ENCODE results near the gene MCF2L2. TPM values are rescaled to one million over a fixed set of nuclear protein-coding genes. Genes with fewer than 3 reads are reported as not detected.

MCF2L2 gene
- total and polyA plus RNA-seq, 2 of the 13 experiments (the other 11 are each of a cell fraction or from before 2014, with no cell fraction given): not detected

GRCh38 chr3:183369117-183369516 lies 59.3 kb downstream of the MCF2L2 start:
- H3K36me3 ChIP-seq (replicated peaks in 1 of 2; ENCODE audit: control insufficient read depth in 1 of 2, insufficient read depth in 2 of 2, low read length in 2 of 2): no peaks in the 10 kb centered on the region
- peaks cover 0 to 18% of the 10 kb centered on the region in 2 experiments; a peak in 4 of 5 replicates for H3K27me3 ChIP-seq (ENCODE audit: control insufficient read depth in 1 of 2, insufficient read depth in 2 of 2, low read length in 2 of 2)
- ChIA-PET CTCF (ENCODE audit: low intra/inter-chr PET ratio, low total read pairs) (no interaction called here), POLR2A (no interaction called here)
- H3K4me1 ChIP-seq (ENCODE audit: insufficient read depth, low read length): no peaks in the 10 kb centered on the region
- no peaks in the 10 kb centered on the region for H3K9me3 ChIP-seq (ENCODE audit: low read length)
- no peak overlapping the region for H3K4me3 ChIP-seq (replicated peaks in 1 of 3; ENCODE audit: insufficient read depth in 1 of 3, low read depth in 2 of 3, low read length in 3 of 3)
- TF ChIP-seq E2F1 (CRISPR knock-in tag; IDR thresholded peaks at IDR 0.05) (no peak), ZNF607 (CRISPR knock-in tag; IDR thresholded peaks at IDR 0.05; ENCODE audit: borderline replicate concordance) (no peak)
- no peak overlapping the region for H3K27ac ChIP-seq (ENCODE audit: extremely low read length, insufficient read depth, low read length)
- ATAC-seq (no peak), DNase-seq (ENCODE audit: low spot score) (no peak), FAIRE-seq (no peak)
- H3K4me2 ChIP-seq (ENCODE audit: low read depth, low read length): no peak overlapping the region
- no peaks in the 10 kb centered on the region for H3K79me2 ChIP-seq (ENCODE audit: insufficient read depth, low read length)
- H3K9ac ChIP-seq (ENCODE audit: insufficient read depth, low read depth, low read length): no peak overlapping the region
- no peaks in the 10 kb centered on the region for H4K20me1 ChIP-seq (ENCODE audit: insufficient read depth, low read length)
- no TSS peak for BruUV-seq (replicated peaks)
- 22% methylated on average over 4 of the region's 4 CpGs for WGBS (ENCODE audit: low lambda C conversion rate)
- H2AFZ ChIP-seq (ENCODE audit: low read length): no peak overlapping the region
- in situ Hi-C loops (cut with HindIII; ENCODE audit: extremely low pct_ligation_motif_present, low pct_unique_long_range_greater_than_20kb): no loop called here
- intact Hi-C loops (cut with micrococcal nuclease; ENCODE audit: unreplicated experiment): no loop called here

- Histone ChIP-seq H4K20me1 (ENCODE audit: insufficient read depth, low read length) (no peaks in the 10 kb centered on the region; the same call in 1 of the 2 replicates), H3K4me1 (ENCODE audit: insufficient read depth, low read length) (no peaks in the 10 kb centered on the region), H3K36me3 (replicated peaks in 1 of 2; ENCODE audit: control insufficient read depth in 1 of 2, insufficient read depth in 2 of 2, low read length in 2 of 2) (no peaks in the 10 kb centered on the region), H3K4me2 (ENCODE audit: low read depth, low read length) (no peak overlapping the region), H3K9ac (ENCODE audit: insufficient read depth, low read depth, low read length) (no peak overlapping the region), H3K79me2 (ENCODE audit: insufficient read depth, low read length) (no peaks in the 10 kb centered on the region), H2AFZ (ENCODE audit: low read length) (no peak overlapping the region), H3K27ac (ENCODE audit: extremely low read length, insufficient read depth, low read length) (no peak overlapping the region), H3K9me3 (ENCODE audit: low read length) (no peaks in the 10 kb centered on the region), H3K4me3 (replicated peaks in 1 of 3; ENCODE audit: insufficient read depth in 1 of 3, low read depth in 2 of 3, low read length in 3 of 3) (no peak overlapping the region), H3K27me3 (ENCODE audit: control insufficient read depth in 1 of 2, insufficient read depth in 2 of 2, low read length in 2 of 2) (no peaks in the 10 kb centered on the region; a peak in 1 of 5 replicates)
- POLR2A ChIA-PET: no interaction called here
- DNase-seq (ENCODE audit: low spot score) (no peak), FAIRE-seq (no peak), ATAC-seq (no peak)
- TF ChIP-seq ZNF580 (CRISPR knock-in tag; IDR thresholded peaks at IDR 0.05; ENCODE audit: borderline replicate concordance, low read depth) (no peak), KLF11 (CRISPR knock-in tag; IDR thresholded peaks at IDR 0.05) (no peak), ZNF546 (CRISPR knock-in tag; conservative IDR thresholded peaks at IDR 0.05) (no peak)
- CTCF ChIA-PET (ENCODE audit: low intra/inter-chr PET ratio, low total read pairs): no interaction called here
- intact Hi-C loops (cut with micrococcal nuclease; ENCODE audit: unreplicated experiment): no loop called here
- BruUV-seq (replicated peaks): no TSS peak
- WGBS (ENCODE audit: low lambda C conversion rate): under 1% methylated on average over 3 of the region's 3 CpGs
- in situ Hi-C loops (cut with HindIII; ENCODE audit: extremely low pct_ligation_motif_present, low pct_unique_long_range_greater_than_20kb): no loop called here
These were observed 67.3 kb downstream of the MCF2L2 start for GRCh38 chr3:183360971-183361624.

Data from HepG2 (cell line).